B cell (primary cell): ENCODE measurements around the gene CACHD1. TPM values are rescaled to one million over a fixed set of nuclear protein-coding genes. Genes with fewer than 3 reads are reported as not detected.

Experiments used
- ATAC-seq: fragments of 200-7000 bp; cut with Tn5 transposase; one replicate; pipeline ENCODE4 v1.10.0; 2021; ENCODE audit warnings: low read depth, mild to moderate bottlenecking, moderate number of reproducible peaks, moderate library complexity
- CTCF ChIA-PET: fragments of 350-600 bp; sonication (Branson Sonifier 250); formaldehyde crosslinking; loops from one replicate; lab custom pipeline; 2021; ENCODE audit warnings: antibody characterized with exemption, inconsistent platforms; lab: Charles Lee
- POLR2A ChIA-PET: fragments of 350-600 bp; sonication (Branson Sonifier 250); formaldehyde crosslinking; loops from one replicate; lab custom pipeline; 2021; ENCODE audit warnings: antibody characterized with exemption; lab: Charles Lee
- DNase-seq: peaks from one replicate; pipeline ENCODE4 v3.0.0; 2013
- H2AFZ ChIP-seq: 2 replicates; pipeline ENCODE4 v1.6.1; 2012; ENCODE audit warnings: mild to moderate bottlenecking, low read depth, low read length; ENCODE audit not compliant: insufficient read depth, poor library complexity, severe bottlenecking
- H3K27ac ChIP-seq, 2 donors: 1 replicate in 1 of 2; 2 replicates in 1 of 2; pipeline ENCODE4 v1.5.1; 2012 to 2013; ENCODE audit warnings: low read length in 2 of 2, mild to moderate bottlenecking in 2 of 2, moderate library complexity in 1 of 2
- H3K27me3 ChIP-seq, 4 experiments: fragments of 200-600 bp in 1 of 4; sonication (generic) in 1 of 4; replicated peaks in 1 of 4; 1 replicate in 2 of 4; 2 replicates in 2 of 4; pipeline versions ENCODE4 v1.6.1 to v1.7.0; 2013 to 2016; ENCODE audit warnings: low read length in 3 of 4, mild to moderate bottlenecking in 2 of 4, mixed read lengths in 1 of 4, moderate library complexity in 1 of 4; ENCODE audit not compliant: insufficient read depth in 4 of 4, control insufficient read depth in 3 of 4; ENCODE audit errors: control extremely low read depth in 1 of 4
- H3K36me3 ChIP-seq, 2 experiments: replicated peaks in 1 of 2; 1 replicate in 1 of 2; 2 replicates in 1 of 2; pipeline versions ENCODE4 v1.6.1 to v1.7.1; 2013; ENCODE audit warnings: low read length in 1 of 2; ENCODE audit not compliant: insufficient read depth in 2 of 2, control insufficient read depth in 1 of 2; ENCODE audit errors: control extremely low read depth in 1 of 2, extremely low read depth in 1 of 2
- H3K4me1 ChIP-seq, 2 donors: fragments of 200-600 bp in 1 of 2; sonication (generic) in 1 of 2; 1 replicate in 1 of 2; 2 replicates in 1 of 2; pipeline versions ENCODE4 v1.5.1 to v1.6.1; 2013 to 2017; ENCODE audit warnings: low read length in 2 of 2; ENCODE audit not compliant: control insufficient read depth in 2 of 2, insufficient read depth in 2 of 2
- H3K4me2 ChIP-seq: replicated peaks from 2 replicates; pipeline ENCODE3; 2012; ENCODE audit warnings: mild to moderate bottlenecking, low read depth, low read length; ENCODE audit not compliant: poor library complexity, severe bottlenecking
- H3K4me3 ChIP-seq, 5 experiments: fragments of 200-600 bp in 1 of 5; sonication (generic) in 1 of 5; 1 replicate in 3 of 5; 2 replicates in 2 of 5; pipeline versions ENCODE4 v1.5.1 to v1.7.0; 2011 to 2016; ENCODE audit warnings: low read length in 4 of 5, mild to moderate bottlenecking in 4 of 5, low read depth in 2 of 5, control low read depth in 1 of 5, moderate library complexity in 1 of 5; ENCODE audit not compliant: insufficient read depth in 1 of 5; ENCODE audit errors: control extremely low read depth in 1 of 5, extremely low read depth in 1 of 5
- H3K79me2 ChIP-seq: fragments of 200-600 bp; sonication (generic); one replicate; pipeline ENCODE4 v1.6.0; 2016; ENCODE audit warnings: low read length; ENCODE audit not compliant: control insufficient read depth, insufficient read depth
- H3K9ac ChIP-seq: fragments of 200-600 bp; sonication (generic); 2 replicates; pipeline ENCODE4 v1.6.1; 2017; ENCODE audit warnings: mild to moderate bottlenecking, low read length, moderate library complexity
- H3K9me3 ChIP-seq, 3 donors: one replicate each; pipeline versions ENCODE4 v1.6.1 to v1.7.1; 2013; ENCODE audit warnings: low read length in 2 of 3; ENCODE audit not compliant: control insufficient read depth in 2 of 3, insufficient read depth in 1 of 3; ENCODE audit errors: control extremely low read depth in 1 of 3
- H4K20me1 ChIP-seq: 2 replicates; pipeline ENCODE4 v1.6.0; 2012; ENCODE audit warnings: mild to moderate bottlenecking, low read length; ENCODE audit not compliant: insufficient read depth, control insufficient read depth, poor library complexity, severe bottlenecking
- H3K27ac Mint-ChIP-seq: one replicate; pipeline ENCODE4 v1.8.0; 2021; ENCODE audit warnings: mixed read lengths
- H3K27me3 Mint-ChIP-seq: one replicate; pipeline ENCODE4 v1.8.0; 2021; ENCODE audit warnings: mixed read lengths
- H3K4me1 Mint-ChIP-seq: one replicate; pipeline ENCODE4 v1.8.0; 2021; ENCODE audit warnings: mixed read lengths
- H3K4me3 Mint-ChIP-seq: one replicate; pipeline ENCODE4 v1.8.0; 2021; ENCODE audit warnings: mixed read lengths
- H3K9me3 Mint-ChIP-seq: one replicate; pipeline ENCODE4 v1.8.0; 2022; ENCODE audit warnings: mixed read lengths; ENCODE audit not compliant: insufficient read depth
- CTCF ChIP-seq: fragments of 200-600 bp; IDR thresholded peaks from one replicate; pipeline ENCODE4 v1.8.0; 2022; ENCODE audit warnings: antibody characterized with exemption, mild to moderate bottlenecking
- EZH2 ChIP-seq: IDR thresholded peaks from 2 replicates; pipeline ENCODE4 v1.6.1; 2012; ENCODE audit warnings: borderline replicate concordance, low read depth, mild to moderate bottlenecking, moderate library complexity, low read length; ENCODE audit not compliant: insufficient read depth, poor library complexity, severe bottlenecking
- WGBS: methylation state at CpG from one replicate; pipeline ENCODE4 v1.1.5; 2013; ENCODE audit warnings: missing lambda C conversion rate; ENCODE audit not compliant: insufficient coverage; 5-methylcytosine and 5-hydroxymethylcytosine counted together
- intact Hi-C: fragments of 100-400 bp; cut with micrococcal nuclease; formaldehyde crosslinking; loops from one replicate; pipeline ENCODE4 v1.10.0; 2022
- polyA plus RNA-seq: library from polyadenylated mRNA; depleted of rRNA; stranded (reverse); fragments of >200 nt; gene quantifications from 2 replicates; pipeline ENCODE4 v1.2.3, GENCODE V29; 2012
- total RNA-seq, 2 donors: library from RNA; stranded (reverse); fragments of 120-200 nt in 1 of 2; gene quantifications; 1 replicate in 1 of 2; 2 replicates in 1 of 2; pipeline versions ENCODE4 v1.2.3 to v1.2.4, GENCODE V29; 2013 to 2022

CACHD1 gene
- total and polyA plus RNA-seq, 2 donors (not counting 1 experiment from before 2014, with no cell fraction given) = not detected

DNA sequence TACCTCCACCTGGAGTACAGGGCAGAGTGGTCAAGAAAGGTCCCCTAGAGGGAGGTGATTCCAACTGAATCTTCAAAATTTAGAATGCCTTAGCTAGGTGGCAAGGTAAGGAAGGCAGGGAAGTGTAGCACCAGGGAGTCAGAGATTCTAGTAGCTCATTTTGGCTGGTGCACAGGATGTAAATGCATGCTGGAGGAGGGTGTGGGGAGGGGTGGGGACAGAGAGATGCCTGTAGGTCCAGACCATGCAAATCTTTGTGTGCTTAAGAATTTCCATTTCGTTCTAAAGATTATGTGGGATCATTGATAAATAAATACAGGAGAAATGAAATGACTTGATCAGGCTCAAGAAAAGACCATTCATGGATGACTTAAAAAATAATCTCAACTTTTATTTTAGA, 11.0 kb upstream of the CACHD1 start:
- WGBS = 86% methylated on average over 1 of the region's 1 CpG

GRCh38 chr1:64459743-64460142, 10.2 kb upstream of the CACHD1 start:
- Histone ChIP-seq H3K27me3 (peaks cover 0 to 3% (median 0%) of the 10 kb centered on the region in 4 experiments), H3K27ac (no peak overlapping the region), H3K9ac (no peak overlapping the region), H3K4me3 (no peak overlapping the region), H3K36me3 (no peaks in the 10 kb centered on the region), H3K4me1 (no peaks in the 10 kb centered on the region), H4K20me1 (no peaks in the 10 kb centered on the region), H2AFZ (no peak overlapping the region), H3K4me2 (no peak overlapping the region), H3K79me2 (no peaks in the 10 kb centered on the region), H3K9me3 (no peaks in the 10 kb centered on the region)
- Mint-ChIP-seq H3K27me3 (peaks cover 15% of the 10 kb centered on the region), H3K9me3 (peaks cover 2% of the 10 kb centered on the region), H3K4me3 (no peak overlapping the region), H3K27ac (no peak overlapping the region), H3K4me1 (no peaks in the 10 kb centered on the region)
- ATAC-seq (no peak), DNase-seq (no peak)
- TF ChIP-seq EZH2 = no peak
- no peak for TF ChIP-seq CTCF
- POLR2A ChIA-PET = no interaction called here
- CTCF ChIA-PET = no interaction called here
- intact Hi-C loops = no loop called here
- WGBS = 100% methylated on average over 3 of the region's 5 CpGs

More for the DNA sequence above, 11.0 kb upstream of the CACHD1 start:
- Histone ChIP-seq H3K4me3 (no peak overlapping the region), H2AFZ (no peak overlapping the region), H3K4me2 (no peak overlapping the region), H3K9ac (no peak overlapping the region), H4K20me1 (no peaks in the 10 kb centered on the region), H3K79me2 (no peaks in the 10 kb centered on the region), H3K27me3 (peaks cover 0 to 1% (median 0%) of the 10 kb centered on the region in 4 experiments), H3K4me1 (no peaks in the 10 kb centered on the region), H3K9me3 (no peaks in the 10 kb centered on the region), H3K36me3 (no peaks in the 10 kb centered on the region), H3K27ac (no peak overlapping the region)
- ATAC-seq = no peak
- CTCF ChIA-PET = no interaction called here
- no peak for DNase-seq
- Mint-ChIP-seq H3K9me3 (peaks cover 2% of the 10 kb centered on the region), H3K4me1 (no peaks in the 10 kb centered on the region), H3K27ac (no peak overlapping the region), H3K4me3 (no peak overlapping the region), H3K27me3 (peaks cover 14% of the 10 kb centered on the region)
- TF ChIP-seq EZH2 (no peak), CTCF (no peak)
- POLR2A ChIA-PET = no interaction called here
- intact Hi-C loops = no loop called here
